K562 (cell line): Measurements from ENCODE around the gene TGFB1I1. TPM values are rescaled to one million over a fixed set of nuclear protein-coding genes. Genes with fewer than 3 reads are reported as not detected.
A peak's percentile ranks its signal among the peaks of the same experiment; 100 is the strongest.

ENCODE experiments used
- BRD9 ChIP-seq: fragments of 450-650 bp; IDR thresholded peaks from 2 replicates; pipeline ENCODE4 v1.6.1; 2018; ENCODE audit warnings: low read depth; ENCODE audit not compliant: partially characterized antibody
- ELF2 ChIP-seq: fragments of 250-450 bp; sonication (Bioruptor Pico); IDR thresholded peaks from 2 replicates; pipeline ENCODE4 v1.5.0; 2021; ENCODE audit warnings: mild to moderate bottlenecking
- ETS2 ChIP-seq: IDR thresholded peaks from 2 replicates; pipeline ENCODE4 v1.6.1; 2016; ENCODE audit warnings: borderline replicate concordance, missing genetic modification characterization, mild to moderate bottlenecking, moderate library complexity, missing compliant biosample characterization; ENCODE audit not compliant: poor library complexity, severe bottlenecking
- NEUROD1 ChIP-seq: fragments of 150-350 bp; IDR thresholded peaks from 2 replicates; pipeline ENCODE4 v1.6.1; 2014; ENCODE audit warnings: borderline replicate concordance, low read length, low read depth; ENCODE audit not compliant: partially characterized antibody
- SMARCA5 ChIP-seq: fragments of 450-650 bp; IDR thresholded peaks from 2 replicates; pipeline ENCODE4 v1.6.1; 2016
- TCF3 ChIP-seq: sonication (generic); formaldehyde crosslinking; IDR thresholded peaks from 2 replicates; pipeline ENCODE4 v1.4.0; 2020; ENCODE audit warnings: mild to moderate bottlenecking, missing genetic modification reagents
- THRB ChIP-seq: fragments of 450-650 bp; formaldehyde crosslinking; conservative IDR thresholded peaks from 2 replicates; pipeline ENCODE4 v1.4.0; 2022; ENCODE audit warnings: mild to moderate bottlenecking, missing genetic modification characterization
- ZBTB2 ChIP-seq: fragments of 450-650 bp; IDR thresholded peaks from 2 replicates; pipeline ENCODE4 v1.6.1; 2016; ENCODE audit warnings: antibody characterized with exemption
- ZFP1 ChIP-seq: fragments of 450-650 bp; formaldehyde crosslinking; IDR thresholded peaks from 2 replicates; pipeline ENCODE4 v1.4.0; 2020; ENCODE audit warnings: mild to moderate bottlenecking, mixed read lengths
- ZNF134 ChIP-seq: fragments of 250-450 bp; sonication (Bioruptor Pico); conservative IDR thresholded peaks from 2 replicates; pipeline ENCODE4 v1.4.0; 2020
- ZNF232 ChIP-seq: sonication (generic); formaldehyde crosslinking; IDR thresholded peaks from 2 replicates; pipeline ENCODE4 v1.8.0; 2022; ENCODE audit warnings: mild to moderate bottlenecking, missing genetic modification reagents
- ZNF609 ChIP-seq: sonication (generic); formaldehyde crosslinking; IDR thresholded peaks from 2 replicates; pipeline ENCODE4 v1.8.1; 2023; ENCODE audit warnings: missing genetic modification reagents, mild to moderate bottlenecking, borderline replicate concordance
- ZNF717 ChIP-seq: fragments of 250-450 bp; sonication (Bioruptor Pico); IDR thresholded peaks from 2 replicates; pipeline ENCODE4 v1.5.0; 2021
- polyA plus RNA-seq, 8 experiments: library from polyadenylated mRNA; depleted of rRNA in 4 of 8; stranded (reverse) in 5 of 8; unstranded in 3 of 8; fragments of >200 nt; fragmentation: Nextera tagmentation in 2 of 8; fragmentation: Illumina TruSeq in 1 of 8; extraction: Ambion mirVana in 2 of 8; extraction: Trizol in 1 of 8; gene quantifications; 2 replicates each; pipeline versions ENCODE4 v1.2.1 to v1.2.3, GENCODE V29; 2011 to 2014; ENCODE audit warnings: inconsistent platforms in 1 of 8, missing spikeins in 1 of 8
- total RNA-seq, 7 experiments: library from RNA; depleted of rRNA in 6 of 7; stranded (reverse); fragments of >200 nt in 6 of 7; fragmentation: Illumina TruSeq in 2 of 7; extraction: Trizol in 2 of 7; gene quantifications; 2 replicates each; pipeline versions ENCODE4 v1.2.1 to v1.2.3, GENCODE V29; 2011 to 2021; ENCODE audit warnings: low replicate concordance in 1 of 7
- TF ChIP-seq, protein P1 (sequence below): fragments of 150-350 bp; conservative IDR thresholded peaks from 2 replicates; pipeline ENCODE4 v1.6.1; 2014; ENCODE audit warnings: low read length
- TF ChIP-seq, protein P2 (sequence below): IDR thresholded peaks from 2 replicates; pipeline ENCODE4 v1.6.1; 2014; ENCODE audit warnings: antibody characterized with exemption

Gene TGFB1I1
- total and polyA plus RNA-seq, 9 of the 15 experiments (the other 6 are each of a cell fraction or from before 2014, with no cell fraction given) = 0.04 to 0.91 (median 0.19) TPM

DNA sequence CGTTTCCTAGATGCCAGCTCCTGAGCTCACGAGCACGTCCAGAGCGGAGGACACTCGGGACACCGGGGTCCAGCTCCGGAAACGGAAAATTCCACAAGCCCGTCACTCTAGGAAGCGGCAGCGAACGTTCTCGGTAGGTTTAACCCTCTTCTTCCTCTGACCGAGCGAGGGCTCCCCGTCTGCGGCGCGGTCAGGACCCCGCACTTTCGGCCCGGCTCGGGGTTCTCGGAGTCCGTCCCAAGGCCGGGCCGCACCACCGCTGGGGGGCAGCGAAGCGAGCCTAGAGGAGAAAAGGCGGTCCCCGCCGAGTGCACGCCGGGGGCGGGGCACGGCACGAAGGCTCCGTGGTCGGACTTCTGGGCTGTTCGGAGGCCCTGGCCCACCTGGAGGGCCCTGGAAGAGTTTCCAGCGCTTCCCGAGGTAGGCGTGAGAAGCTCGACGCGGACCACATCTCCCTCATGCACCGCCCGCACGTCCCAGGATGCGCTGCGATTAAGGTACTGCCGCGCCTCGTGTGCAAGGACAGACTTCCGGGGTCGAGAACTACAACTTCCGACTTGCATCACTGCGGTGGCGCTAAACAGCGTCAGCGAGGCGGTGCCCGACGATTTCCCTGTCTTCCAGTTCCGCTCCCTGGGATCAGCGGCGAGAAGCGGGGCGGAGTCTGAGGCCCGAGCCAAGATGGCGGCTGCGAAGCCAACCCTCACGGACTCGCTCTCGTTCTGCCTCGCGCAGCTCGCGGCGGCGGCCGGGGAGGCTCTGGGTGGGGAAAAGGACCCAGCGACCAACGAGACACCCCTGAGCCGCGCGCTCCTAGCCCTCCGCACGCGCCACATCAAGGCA lies 12.9 kb upstream of the TGFB1I1 start, which contains the start of gene ARMC5 (continued):
- TF ChIP-seq THRB (CRISPR knock-in tag) = peak; percentile 91
- no peak for TF ChIP-seq ZNF717 (CRISPR knock-in tag)
- TF ChIP-seq SMARCA5 = peak; percentile 18; the same call in 1 of the 2 replicates
- TF ChIP-seq ZBTB2 = peak; percentile 10; the same call in 1 of the 2 replicates
- TF ChIP-seq, protein P1, sequence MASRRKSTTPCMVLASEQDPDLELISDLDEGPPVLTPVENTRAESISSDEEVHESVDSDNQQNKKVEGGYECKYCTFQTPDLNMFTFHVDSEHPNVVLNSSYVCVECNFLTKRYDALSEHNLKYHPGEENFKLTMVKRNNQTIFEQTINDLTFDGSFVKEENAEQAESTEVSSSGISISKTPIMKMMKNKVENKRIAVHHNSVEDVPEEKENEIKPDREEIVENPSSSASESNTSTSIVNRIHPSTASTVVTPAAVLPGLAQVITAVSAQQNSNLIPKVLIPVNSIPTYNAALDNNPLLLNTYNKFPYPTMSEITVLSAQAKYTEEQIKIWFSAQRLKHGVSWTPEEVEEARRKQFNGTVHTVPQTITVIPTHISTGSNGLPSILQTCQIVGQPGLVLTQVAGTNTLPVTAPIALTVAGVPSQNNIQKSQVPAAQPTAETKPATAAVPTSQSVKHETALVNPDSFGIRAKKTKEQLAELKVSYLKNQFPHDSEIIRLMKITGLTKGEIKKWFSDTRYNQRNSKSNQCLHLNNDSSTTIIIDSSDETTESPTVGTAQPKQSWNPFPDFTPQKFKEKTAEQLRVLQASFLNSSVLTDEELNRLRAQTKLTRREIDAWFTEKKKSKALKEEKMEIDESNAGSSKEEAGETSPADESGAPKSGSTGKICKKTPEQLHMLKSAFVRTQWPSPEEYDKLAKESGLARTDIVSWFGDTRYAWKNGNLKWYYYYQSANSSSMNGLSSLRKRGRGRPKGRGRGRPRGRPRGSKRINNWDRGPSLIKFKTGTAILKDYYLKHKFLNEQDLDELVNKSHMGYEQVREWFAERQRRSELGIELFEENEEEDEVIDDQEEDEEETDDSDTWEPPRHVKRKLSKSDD = no peak
- peak; percentile 44; the same call in 1 of the 2 replicates for TF ChIP-seq ZNF134 (CRISPR knock-in tag)
- peak; percentile 36 for TF ChIP-seq TCF3 (CRISPR knock-in tag)
- TF ChIP-seq ETS2 (tag) = no peak
- TF ChIP-seq ZNF232 (CRISPR knock-in tag) = peak; percentile 81; the same call in 1 of the 2 replicates
- TF ChIP-seq, protein P2, sequence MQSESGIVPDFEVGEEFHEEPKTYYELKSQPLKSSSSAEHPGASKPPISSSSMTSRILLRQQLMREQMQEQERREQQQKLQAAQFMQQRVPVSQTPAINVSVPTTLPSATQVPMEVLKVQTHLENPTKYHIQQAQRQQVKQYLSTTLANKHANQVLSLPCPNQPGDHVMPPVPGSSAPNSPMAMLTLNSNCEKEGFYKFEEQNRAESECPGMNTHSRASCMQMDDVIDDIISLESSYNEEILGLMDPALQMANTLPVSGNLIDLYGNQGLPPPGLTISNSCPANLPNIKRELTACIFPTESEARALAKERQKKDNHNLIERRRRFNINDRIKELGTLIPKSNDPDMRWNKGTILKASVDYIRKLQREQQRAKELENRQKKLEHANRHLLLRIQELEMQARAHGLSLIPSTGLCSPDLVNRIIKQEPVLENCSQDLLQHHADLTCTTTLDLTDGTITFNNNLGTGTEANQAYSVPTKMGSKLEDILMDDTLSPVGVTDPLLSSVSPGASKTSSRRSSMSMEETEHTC = 0 out of 2 replicates have a peak, but pooled peaks have one; percentile 30
- TF ChIP-seq NEUROD1 = peak; percentile 27
- TF ChIP-seq ZNF609 (CRISPR knock-in tag) = 0 out of 2 replicates have a peak, but pooled peaks have one; percentile 28
- TF ChIP-seq ZFP1 (CRISPR knock-in tag) = no peak
- peak; percentile 97 for TF ChIP-seq ELF2 (CRISPR knock-in tag)
- no peak for TF ChIP-seq BRD9
